H9 (cell line): ENCODE results near the gene RAB1A. TPM values are rescaled to one million over a fixed set of nuclear protein-coding genes. Genes with fewer than 3 reads are reported as not detected.
"Not testable (repeated sequence)": the region's sequence is repeated elsewhere in the genome, so short reads cannot be mapped to it uniquely, and the experiment has no call there.

Source experiments
- DNase-seq: peaks from one replicate; pipeline ENCODE4 v3.0.0-alpha.2; 2017
- H2AFZ ChIP-seq: one replicate; pipeline ENCODE4 v1.6.1; 2013; ENCODE audit warnings: mild to moderate bottlenecking, low read length, control low read depth, moderate library complexity
- H2AK5ac ChIP-seq: 2 replicates; pipeline ENCODE4 v1.6.1; 2013; ENCODE audit warnings: low read length, control low read depth, mixed read lengths; ENCODE audit not compliant: insufficient read length
- H2BK120ac ChIP-seq: one replicate; pipeline ENCODE4 v1.6.1; 2013; ENCODE audit warnings: low read depth, mild to moderate bottlenecking, low read length, control low read depth, inconsistent platforms; ENCODE audit not compliant: poor library complexity, severe bottlenecking
- H2BK12ac ChIP-seq: 2 replicates; pipeline ENCODE4 v1.6.1; 2013; ENCODE audit warnings: low read length, control low read depth, mixed read lengths, low read depth; ENCODE audit not compliant: insufficient read length
- H2BK15ac ChIP-seq: 2 replicates; pipeline ENCODE4 v1.6.1; 2013; ENCODE audit warnings: low read depth, low read length, control low read depth
- H2BK20ac ChIP-seq: one replicate; pipeline ENCODE4 v1.6.1; 2013; ENCODE audit warnings: low read depth, mild to moderate bottlenecking, low read length, control low read depth, inconsistent platforms; ENCODE audit not compliant: poor library complexity, severe bottlenecking
- H2BK5ac ChIP-seq: 2 replicates; pipeline ENCODE4 v1.6.1; 2013; ENCODE audit warnings: low read length, control low read depth, mixed read lengths; ENCODE audit not compliant: insufficient read length
- H3K14ac ChIP-seq: 2 replicates; pipeline ENCODE4 v1.6.1; 2013; ENCODE audit warnings: low read length, control low read depth; ENCODE audit not compliant: insufficient read depth
- H3K18ac ChIP-seq: 2 replicates; pipeline ENCODE4 v1.6.1; 2013; ENCODE audit warnings: low read depth, mild to moderate bottlenecking, mixed read lengths, low read length, control low read depth; ENCODE audit not compliant: insufficient read length
- H3K23ac ChIP-seq: 2 replicates; pipeline ENCODE4 v1.6.1; 2013; ENCODE audit warnings: low read length, control low read depth, mixed read lengths, low read depth; ENCODE audit not compliant: insufficient read length
- H3K23me2 ChIP-seq: 2 replicates; pipeline ENCODE4 v1.6.1; 2013; ENCODE audit warnings: low read depth, mild to moderate bottlenecking, mixed read lengths, low read length, control low read depth; ENCODE audit not compliant: insufficient read length, poor library complexity, severe bottlenecking
- H3K27ac ChIP-seq: 2 replicates; pipeline ENCODE4 v1.5.1; 2013; ENCODE audit warnings: low read length, control low read depth, mixed read lengths, low read depth; ENCODE audit not compliant: insufficient read length
- H3K27me3 ChIP-seq: 2 replicates; pipeline ENCODE4 v1.6.1; 2013; ENCODE audit warnings: low read length, control low read depth, inconsistent platforms; ENCODE audit not compliant: insufficient read depth
- H3K4ac ChIP-seq: 2 replicates; pipeline ENCODE4 v1.6.1; 2013; ENCODE audit warnings: low read depth, mild to moderate bottlenecking, control low read depth, inconsistent platforms, low read length, moderate library complexity
- H3K4me1 ChIP-seq: 2 replicates; pipeline ENCODE4 v1.6.1; 2013; ENCODE audit warnings: low read length, control low read depth, inconsistent platforms; ENCODE audit not compliant: insufficient read depth
- H3K4me2 ChIP-seq: 2 replicates; pipeline ENCODE4 v1.6.1; 2013; ENCODE audit warnings: low read length, control low read depth, mixed read lengths; ENCODE audit not compliant: insufficient read length, insufficient read depth
- H3K56ac ChIP-seq: 2 replicates; pipeline ENCODE4 v1.6.1; 2013; ENCODE audit warnings: low read depth, mild to moderate bottlenecking, mixed read lengths, low read length, control low read depth; ENCODE audit not compliant: insufficient read length
- H3K79me1 ChIP-seq: 2 replicates; pipeline ENCODE4 v1.6.1; 2013; ENCODE audit warnings: low read depth, mild to moderate bottlenecking, moderate library complexity, low read length, control low read depth, inconsistent platforms; ENCODE audit not compliant: insufficient read depth, poor library complexity, severe bottlenecking
- H3K79me2 ChIP-seq: 2 replicates; pipeline ENCODE4 v1.6.1; 2013; ENCODE audit warnings: low read length, control low read depth, inconsistent platforms; ENCODE audit not compliant: insufficient read depth
- H3K9ac ChIP-seq: 2 replicates; pipeline ENCODE4 v1.6.1; 2013; ENCODE audit warnings: low read length, control low read depth, mixed read lengths; ENCODE audit not compliant: insufficient read length; ENCODE audit errors: extremely low read depth
- H3K9me3 ChIP-seq: one replicate; pipeline ENCODE4 v1.6.1; 2013; ENCODE audit warnings: low read depth, low read length, inconsistent platforms; ENCODE audit not compliant: control insufficient read depth
- H3T11ph ChIP-seq: one replicate; pipeline ENCODE4 v1.6.1; 2013; ENCODE audit warnings: mild to moderate bottlenecking, low read length, control low read depth, inconsistent platforms
- H4K20me1 ChIP-seq: one replicate; pipeline ENCODE4 v1.6.1; 2013; ENCODE audit not compliant: control insufficient read depth, insufficient read length, insufficient read depth
- H4K5ac ChIP-seq: 2 replicates; pipeline ENCODE4 v1.6.1; 2013; ENCODE audit warnings: low read depth, mild to moderate bottlenecking, mixed read lengths, low read length, control low read depth; ENCODE audit not compliant: insufficient read length
- H4K8ac ChIP-seq: replicated peaks from 2 replicates; pipeline ENCODE4 v1.6.1; 2013; ENCODE audit warnings: low read length, control low read depth, mixed read lengths, low read depth; ENCODE audit not compliant: insufficient read length
- H4K91ac ChIP-seq: 2 replicates; pipeline ENCODE4 v1.6.1; 2013; ENCODE audit warnings: low read depth, mild to moderate bottlenecking, moderate library complexity, mixed read lengths, low read length, control low read depth; ENCODE audit not compliant: insufficient read length
- H3K27ac Mint-ChIP-seq, 3 experiments: 2 replicates in 2 of 3; 3 replicates in 1 of 3; pipeline ENCODE4 v1.8.0; 2020 to 2021; ENCODE audit warnings: mixed read lengths in 3 of 3, mild to moderate bottlenecking in 1 of 3, moderate library complexity in 1 of 3
- H3K27me3 Mint-ChIP-seq: 2 replicates; pipeline ENCODE4 v1.8.0; 2021; ENCODE audit warnings: low read depth, mild to moderate bottlenecking, moderate library complexity, mixed read lengths
- H3K36me3 Mint-ChIP-seq, 3 experiments: 2 replicates in 2 of 3; 3 replicates in 1 of 3; pipeline ENCODE4 v1.8.0; 2020 to 2021; ENCODE audit warnings: low read depth in 3 of 3, mixed read lengths in 3 of 3; ENCODE audit not compliant: insufficient read depth in 1 of 3
- H3K4me1 Mint-ChIP-seq, 2 experiments: 2 replicates each; pipeline ENCODE4 v1.8.0; 2020; ENCODE audit warnings: mixed read lengths in 2 of 2
- H3K4me3 Mint-ChIP-seq, 2 experiments: 2 replicates in 1 of 2; 3 replicates in 1 of 2; pipeline ENCODE4 v1.8.0; 2020 to 2021; ENCODE audit warnings: mild to moderate bottlenecking in 2 of 2, mixed read lengths in 2 of 2, moderate library complexity in 1 of 2
- H3K9me3 Mint-ChIP-seq, 2 experiments: 2 replicates in 1 of 2; 3 replicates in 1 of 2; pipeline ENCODE4 v1.8.0; 2020; ENCODE audit warnings: mild to moderate bottlenecking in 2 of 2, mixed read lengths in 2 of 2, moderate library complexity in 1 of 2
- CTCF ChIP-seq: fragments of 200-600 bp; sonication (generic); conservative IDR thresholded peaks from 3 replicates; pipeline ENCODE4 v1.8.0; 2021; ENCODE audit warnings: antibody characterized with exemption, mild to moderate bottlenecking
- WGBS: extraction: QIAGEN DNeasy Blood & Tissue Kit; methylation state at CpG from one replicate; pipeline ENCODE4 v1.1.7; 2013; ENCODE audit warnings: missing lambda C conversion rate, low lambda C conversion rate, mixed read lengths; ENCODE audit not compliant: insufficient read length; ENCODE audit errors: extremely low coverage; 5-methylcytosine and 5-hydroxymethylcytosine counted together
- total RNA-seq: library from RNA; stranded (reverse); gene quantifications from 2 replicates; pipeline ENCODE4 v1.2.1, GENCODE V29; 2021

RAB1A gene
- total RNA-seq, 1 experiment from 2014 or later, result 112 TPM

- Histone ChIP-seq H3T11ph (no peak overlapping the region), H4K91ac (no peak overlapping the region), H2BK120ac (no peak overlapping the region), H4K5ac (no peak overlapping the region), H3K27ac (no peak overlapping the region), H4K20me1 (no peaks in the 10 kb centered on the region), H2BK20ac (no peak overlapping the region), H2BK12ac (no peak overlapping the region), H3K14ac (no peak overlapping the region), H3K4me1 (no peaks in the 10 kb centered on the region), H3K4me2 (peak overlapping the region; percentile 85), H3K4ac (no peak overlapping the region), H3K23me2 (peaks cover 2% of the 10 kb centered on the region), H3K56ac (no peak overlapping the region), H4K8ac (no peak overlapping the region), H3K27me3 (no peaks in the 10 kb centered on the region), H3K9me3 (no peaks in the 10 kb centered on the region), H3K79me2 (peaks cover 35% of the 10 kb centered on the region), H2BK15ac (no peak overlapping the region), H3K79me1 (peaks cover 11% of the 10 kb centered on the region), H2BK5ac (no peak overlapping the region), H3K23ac (no peak overlapping the region), H3K9ac (no peak overlapping the region), H2AK5ac (no peak overlapping the region), H3K18ac (no peak overlapping the region), H2AFZ (no peak overlapping the region)
- Mint-ChIP-seq H3K4me1 (peaks cover 28 to 42% of the 10 kb centered on the region in 2 experiments), H3K27me3 (no peaks in the 10 kb centered on the region), H3K27ac (peak overlapping the region in 1 of 3 experiments; percentile 99; a peak in 1 of 7 replicates), H3K36me3 (peaks cover 0 to 5% (median 0%) of the 10 kb centered on the region in 3 experiments; a peak in 3 of 7 replicates), H3K9me3 (no peaks in the 10 kb centered on the region; a peak in 1 of 5 replicates), H3K4me3 (peak overlapping the region; percentile 98 to 100)
- no peak for TF ChIP-seq CTCF
- no CpG with 5 or more reads among the region's 8 CpGs for WGBS
- DNase-seq, result no peak
Observed at GRCh38 chr2:65128297-65129190, 1.4 kb downstream of the RAB1A start.

- not testable (repeated sequence) for H2BK12ac ChIP-seq, H3K36me3 Mint-ChIP-seq, H3K4me2 ChIP-seq, H2BK120ac ChIP-seq, H2BK5ac ChIP-seq, H3K56ac ChIP-seq, H3T11ph ChIP-seq, H3K23me2 ChIP-seq, H3K4ac ChIP-seq, H4K8ac ChIP-seq, H2BK20ac ChIP-seq, H2AK5ac ChIP-seq, H2AFZ ChIP-seq, H3K9ac ChIP-seq, H3K27me3 ChIP-seq, H4K5ac ChIP-seq, H3K27ac Mint-ChIP-seq, H3K23ac ChIP-seq, H4K91ac ChIP-seq, H3K9me3 Mint-ChIP-seq, H2BK15ac ChIP-seq, H3K27ac ChIP-seq, DNase-seq, H3K9me3 ChIP-seq, H3K27me3 Mint-ChIP-seq, H4K20me1 ChIP-seq, H3K18ac ChIP-seq, H3K14ac ChIP-seq, H3K4me3 Mint-ChIP-seq, H3K4me1 ChIP-seq
- H3K4me1 Mint-ChIP-seq, result peaks cover 30 to 33% of the 10 kb centered on the region in 2 experiments
- Histone ChIP-seq H3K79me1 (peaks cover 15% of the 10 kb centered on the region), H3K79me2 (peaks cover 45% of the 10 kb centered on the region)
- no CpG with 5 or more reads among the region's 7 CpGs for WGBS
Observed at GRCh38 chr2:65125457-65125856, 4.4 kb downstream of the RAB1A start.
